Measurements from ENCODE around the gene SLFN12.

Gene SLFN12

GRCh38 chr17:35448214-35448898 lies 16.1 kb upstream of the SLFN12 start, which contains the start of gene SLFN13:
TSS of gene SLFN13 (minus strand) at chr17:35448766. CDS start at chr17:35445680, 3,086 bp downstream.
- Histone ChIP-seq H3K36me3 (no peaks in the 10 kb centered on the region), H3K27ac (no peak within 1 kb of the TSS), H3K9me3 (ENCODE audit: severe bottlenecking) (peaks cover 13% of the 10 kb centered on the region), H3K27me3 (ENCODE audit: insufficient read depth, low read depth, severe bottlenecking) (peaks cover 81% of the 10 kb centered on the region), H3K4me3 (ENCODE audit: low read depth, low read length) (no peak within 1 kb of the TSS)
- DNase-seq = no peak
- TF ChIP-seq, protein P1, sequence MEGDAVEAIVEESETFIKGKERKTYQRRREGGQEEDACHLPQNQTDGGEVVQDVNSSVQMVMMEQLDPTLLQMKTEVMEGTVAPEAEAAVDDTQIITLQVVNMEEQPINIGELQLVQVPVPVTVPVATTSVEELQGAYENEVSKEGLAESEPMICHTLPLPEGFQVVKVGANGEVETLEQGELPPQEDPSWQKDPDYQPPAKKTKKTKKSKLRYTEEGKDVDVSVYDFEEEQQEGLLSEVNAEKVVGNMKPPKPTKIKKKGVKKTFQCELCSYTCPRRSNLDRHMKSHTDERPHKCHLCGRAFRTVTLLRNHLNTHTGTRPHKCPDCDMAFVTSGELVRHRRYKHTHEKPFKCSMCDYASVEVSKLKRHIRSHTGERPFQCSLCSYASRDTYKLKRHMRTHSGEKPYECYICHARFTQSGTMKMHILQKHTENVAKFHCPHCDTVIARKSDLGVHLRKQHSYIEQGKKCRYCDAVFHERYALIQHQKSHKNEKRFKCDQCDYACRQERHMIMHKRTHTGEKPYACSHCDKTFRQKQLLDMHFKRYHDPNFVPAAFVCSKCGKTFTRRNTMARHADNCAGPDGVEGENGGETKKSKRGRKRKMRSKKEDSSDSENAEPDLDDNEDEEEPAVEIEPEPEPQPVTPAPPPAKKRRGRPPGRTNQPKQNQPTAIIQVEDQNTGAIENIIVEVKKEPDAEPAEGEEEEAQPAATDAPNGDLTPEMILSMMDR (IDR thresholded peaks at IDR 0.05; ENCODE audit: low read depth, low read length) = no peak

DNA sequence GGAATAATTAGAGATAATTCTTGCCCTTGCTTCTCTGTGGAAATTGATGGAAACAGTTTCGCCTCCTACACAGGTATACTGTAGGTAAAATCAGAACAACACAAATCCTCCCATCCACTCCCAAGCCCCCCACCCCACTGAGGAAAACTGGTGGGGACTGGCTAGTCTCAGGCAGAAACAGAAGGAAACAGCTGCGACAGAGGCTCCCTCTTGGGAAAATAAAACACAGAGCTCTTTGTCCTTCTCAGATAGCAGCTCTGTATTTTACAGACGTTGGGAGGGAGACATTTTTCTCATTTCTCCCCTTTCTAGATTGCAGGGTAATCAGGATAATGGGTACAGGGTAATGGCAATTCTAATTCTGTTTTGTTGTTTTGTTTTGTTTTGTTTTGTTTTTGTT lies 15.2 kb upstream of the SLFN12 start:
- H3K27ac ChIP-seq = no peak overlapping the region
- peaks cover 13% of the 10 kb centered on the region for H3K9me3 ChIP-seq (ENCODE audit: severe bottlenecking)
- DNase-seq = no peak
- H3K27me3 ChIP-seq (ENCODE audit: insufficient read depth, low read depth, severe bottlenecking) = peaks cover 90% of the 10 kb centered on the region
- TF ChIP-seq, protein P1 (IDR thresholded peaks at IDR 0.05; ENCODE audit: low read depth, low read length) = no peak
- no peaks in the 10 kb centered on the region for H3K36me3 ChIP-seq
- no peak overlapping the region for H3K4me3 ChIP-seq (ENCODE audit: low read depth, low read length)

GRCh38 chr17:35438433-35438832 lies 6.1 kb upstream of the SLFN12 start:
- Histone ChIP-seq H3K9me3 (ENCODE audit: severe bottlenecking) (no peaks in the 10 kb centered on the region), H3K27ac (no peak overlapping the region), H3K4me3 (ENCODE audit: low read depth, low read length) (no peak overlapping the region), H3K36me3 (no peaks in the 10 kb centered on the region), H3K27me3 (ENCODE audit: insufficient read depth, low read depth, severe bottlenecking) (peaks cover 61% of the 10 kb centered on the region)
- DNase-seq = no peak
- TF ChIP-seq, protein P1 (IDR thresholded peaks at IDR 0.05; ENCODE audit: low read depth, low read length) = no peak

GRCh38 chr17:35433075-35433894 lies 985 bp upstream of the SLFN12 start:
- Histone ChIP-seq H3K27me3 (ENCODE audit: insufficient read depth, low read depth, severe bottlenecking) (peaks cover 80% of the 10 kb centered on the region), H3K4me3 (ENCODE audit: low read depth, low read length) (no peak overlapping the region), H3K9me3 (ENCODE audit: severe bottlenecking) (no peaks in the 10 kb centered on the region), H3K27ac (no peak overlapping the region), H3K36me3 (no peaks in the 10 kb centered on the region)
- DNase-seq = no peak
- TF ChIP-seq, protein P1 (IDR thresholded peaks at IDR 0.05; ENCODE audit: low read depth, low read length) = no peak

GRCh38 chr17:35429702-35430101 lies 2.6 kb downstream of the SLFN12 start:
- H3K36me3 ChIP-seq = no peaks in the 10 kb centered on the region
- no peak overlapping the region for H3K27ac ChIP-seq
- no peak overlapping the region for H3K4me3 ChIP-seq (ENCODE audit: low read depth, low read length)
- no peak for DNase-seq
- peaks cover 86% of the 10 kb centered on the region for H3K27me3 ChIP-seq (ENCODE audit: insufficient read depth, low read depth, severe bottlenecking)
- no peaks in the 10 kb centered on the region for H3K9me3 ChIP-seq (ENCODE audit: severe bottlenecking)
- TF ChIP-seq, protein P1 (IDR thresholded peaks at IDR 0.05; ENCODE audit: low read depth, low read length) = no peak
